Stimulated activated naive CD8-positive, alpha-beta T cell treated with anti-CD3 and anti-CD28 coated beads, Interleukin-15, amount 100 ng/mL, for 72 hours (primary cell): Measurements from ENCODE around the gene CCDC194.
A peak's percentile ranks its signal among the peaks of the same experiment; 100 is the strongest.

ENCODE experiments used
- ATAC-seq: fragments of 150-1000 bp; cut with Tn5 transposase; 2 replicates; pipeline ENCODE4 v1.10.0; 2021; ENCODE audit warnings: mild to moderate bottlenecking, moderate library complexity
- DNase-seq, 2 donors: peaks; one replicate each; pipeline ENCODE4 v3.0.0; 2021 to 2022
- H3K27ac Mint-ChIP-seq, 2 donors: one replicate each; pipeline ENCODE4 v1.8.0; 2022; ENCODE audit warnings: mild to moderate bottlenecking in 2 of 2, mixed read lengths in 2 of 2, moderate library complexity in 2 of 2
- H3K27me3 Mint-ChIP-seq: one replicate; pipeline ENCODE4 v1.8.0; 2022; ENCODE audit warnings: mixed read lengths
- H3K4me1 Mint-ChIP-seq: one replicate; pipeline ENCODE4 v1.8.0; 2022; ENCODE audit warnings: mild to moderate bottlenecking, mixed read lengths
- H3K4me3 Mint-ChIP-seq, 2 donors: one replicate each; pipeline ENCODE4 v1.8.0; 2022; ENCODE audit warnings: mild to moderate bottlenecking in 2 of 2, mixed read lengths in 2 of 2, moderate library complexity in 1 of 2
- H3K9me3 Mint-ChIP-seq, 2 donors: one replicate each; pipeline ENCODE4 v1.8.0; 2022; ENCODE audit warnings: mixed read lengths in 2 of 2

The CCDC194 gene

DNA sequence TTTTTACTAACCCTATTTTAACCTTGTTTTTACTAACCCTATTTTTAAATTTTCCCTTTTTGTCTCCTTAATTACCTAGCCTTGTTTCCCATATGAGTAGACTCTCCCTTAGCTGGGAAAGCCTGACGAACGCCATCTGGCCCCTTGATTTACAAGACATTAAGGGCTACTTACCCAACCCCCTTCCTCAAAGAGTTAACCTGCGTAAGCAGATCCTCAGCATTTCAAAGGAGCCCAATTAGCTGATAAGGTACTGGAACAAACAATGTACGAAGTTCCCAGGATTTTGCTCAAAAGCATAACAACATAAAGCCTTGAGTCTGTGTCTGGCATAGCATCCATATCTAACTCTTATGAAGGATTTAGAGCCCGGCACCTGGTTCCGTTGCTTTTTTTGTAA lies 21.1 kb upstream of the CCDC194 start:
- Mint-ChIP-seq H3K9me3 (no peaks in the 10 kb centered on the region), H3K4me1 (peaks cover 29% of the 10 kb centered on the region), H3K27me3 (no peaks in the 10 kb centered on the region), H3K27ac (peak overlapping the region in 1 of 2 donors; percentile 63), H3K4me3 (no peak overlapping the region)
- ATAC-seq = no peak
- no peak for DNase-seq

DNA sequence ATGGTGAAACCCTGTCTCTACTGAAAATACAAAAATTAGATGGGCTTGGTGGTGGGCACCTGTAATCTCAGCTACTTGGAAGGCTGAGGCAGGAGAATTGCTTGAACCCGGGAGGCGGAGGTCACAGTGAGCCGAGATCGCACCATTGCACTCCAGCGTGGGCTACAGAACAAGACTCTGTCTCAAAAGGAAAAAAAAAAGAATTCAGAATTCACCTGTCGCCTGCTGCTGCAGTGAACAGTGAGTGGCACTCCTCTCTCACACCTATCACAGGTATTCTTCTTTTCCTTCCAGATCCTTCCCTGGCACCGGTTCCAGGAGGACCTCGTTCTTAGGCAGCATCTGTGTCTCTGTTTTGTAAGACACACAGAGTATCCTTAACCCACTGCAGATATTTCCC lies 20.1 kb upstream of the CCDC194 start:
- no peak for ATAC-seq
- no peak overlapping the region for H3K27ac Mint-ChIP-seq

DNA sequence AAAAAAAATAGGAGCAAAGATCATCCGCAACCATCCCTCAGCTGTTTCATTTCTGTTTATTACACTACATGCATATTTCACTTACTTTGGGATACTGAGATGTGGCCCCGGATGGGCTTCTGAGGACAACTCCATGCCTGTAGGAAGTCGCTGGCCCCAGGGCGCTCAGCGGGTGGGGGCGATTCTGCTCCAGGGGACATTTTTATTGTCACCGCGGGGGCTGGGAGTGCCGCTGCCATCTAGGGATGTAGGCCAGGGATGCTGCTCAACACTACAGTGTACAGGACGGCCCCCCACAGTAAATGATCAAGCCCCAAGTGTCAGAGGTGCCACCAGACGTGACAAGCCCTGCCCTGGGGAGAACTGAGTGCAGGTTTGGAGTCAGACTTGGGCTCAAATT lies 17.8 kb upstream of the CCDC194 start:
- no peak overlapping the region for H3K4me3 Mint-ChIP-seq
- no peak for DNase-seq
- ATAC-seq = no peak

More for the DNA sequence above, 20.1 kb upstream of the CCDC194 start:
- no peak overlapping the region for H3K4me3 Mint-ChIP-seq
- H3K27me3 Mint-ChIP-seq = no peaks in the 10 kb centered on the region
- peaks cover 23% of the 10 kb centered on the region for H3K4me1 Mint-ChIP-seq
- no peak for DNase-seq
- no peaks in the 10 kb centered on the region for H3K9me3 Mint-ChIP-seq

DNA sequence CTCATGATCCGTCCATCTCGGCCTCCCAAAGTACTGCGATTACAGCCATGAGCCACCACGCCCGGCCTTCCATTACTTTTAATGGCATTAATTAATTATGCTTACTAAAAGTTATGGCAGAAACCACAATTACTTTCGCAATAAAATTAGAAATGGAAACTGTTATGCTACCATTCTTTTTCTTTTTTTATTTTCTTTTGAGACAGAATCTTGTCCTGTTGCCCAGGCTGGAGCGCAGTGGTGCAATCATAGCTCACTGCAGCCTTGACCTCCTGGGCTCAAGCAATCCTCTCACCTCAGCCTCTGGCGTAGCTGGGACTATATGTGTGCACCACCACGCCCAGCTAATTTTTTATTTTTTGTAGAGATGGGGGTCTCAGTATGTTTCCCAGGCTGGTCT lies 16.0 kb upstream of the CCDC194 start:
- Mint-ChIP-seq H3K9me3 (no peaks in the 10 kb centered on the region), H3K4me3 (no peak overlapping the region), H3K27ac (peak overlapping the region in 1 of 2 donors; percentile 33), H3K27me3 (no peaks in the 10 kb centered on the region), H3K4me1 (peaks cover 40% of the 10 kb centered on the region)
- no peak for DNase-seq
- no peak for ATAC-seq

More for the DNA sequence above, 17.8 kb upstream of the CCDC194 start:
- H3K27ac Mint-ChIP-seq = no peak overlapping the region
- H3K27me3 Mint-ChIP-seq = no peaks in the 10 kb centered on the region
- H3K9me3 Mint-ChIP-seq = no peaks in the 10 kb centered on the region
- H3K4me1 Mint-ChIP-seq = peaks cover 28% of the 10 kb centered on the region

DNA sequence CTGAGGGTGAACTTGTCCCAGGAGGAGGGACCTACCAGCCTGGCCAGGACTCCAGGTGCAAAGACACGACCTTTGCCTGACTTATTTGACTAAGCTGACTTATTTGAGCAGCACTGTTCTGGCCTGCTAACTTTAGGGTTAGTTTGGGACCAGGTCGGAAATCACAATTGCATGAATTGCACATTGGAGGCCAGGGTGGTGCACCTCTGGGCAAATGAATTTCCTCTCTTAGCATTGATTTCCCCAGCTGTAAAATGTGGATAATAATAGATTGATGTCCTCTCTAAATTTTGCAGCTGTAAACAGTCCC lies 12.8 kb upstream of the CCDC194 start:
- no peaks in the 10 kb centered on the region for H3K9me3 Mint-ChIP-seq
- no peak for DNase-seq
- H3K27ac Mint-ChIP-seq = peak overlapping the region; percentile 55 to 98
- H3K27me3 Mint-ChIP-seq = no peaks in the 10 kb centered on the region
- H3K4me3 Mint-ChIP-seq = peak overlapping the region; percentile 87 to 92
- ATAC-seq = no peak
- H3K4me1 Mint-ChIP-seq = peaks cover 50% of the 10 kb centered on the region

DNA sequence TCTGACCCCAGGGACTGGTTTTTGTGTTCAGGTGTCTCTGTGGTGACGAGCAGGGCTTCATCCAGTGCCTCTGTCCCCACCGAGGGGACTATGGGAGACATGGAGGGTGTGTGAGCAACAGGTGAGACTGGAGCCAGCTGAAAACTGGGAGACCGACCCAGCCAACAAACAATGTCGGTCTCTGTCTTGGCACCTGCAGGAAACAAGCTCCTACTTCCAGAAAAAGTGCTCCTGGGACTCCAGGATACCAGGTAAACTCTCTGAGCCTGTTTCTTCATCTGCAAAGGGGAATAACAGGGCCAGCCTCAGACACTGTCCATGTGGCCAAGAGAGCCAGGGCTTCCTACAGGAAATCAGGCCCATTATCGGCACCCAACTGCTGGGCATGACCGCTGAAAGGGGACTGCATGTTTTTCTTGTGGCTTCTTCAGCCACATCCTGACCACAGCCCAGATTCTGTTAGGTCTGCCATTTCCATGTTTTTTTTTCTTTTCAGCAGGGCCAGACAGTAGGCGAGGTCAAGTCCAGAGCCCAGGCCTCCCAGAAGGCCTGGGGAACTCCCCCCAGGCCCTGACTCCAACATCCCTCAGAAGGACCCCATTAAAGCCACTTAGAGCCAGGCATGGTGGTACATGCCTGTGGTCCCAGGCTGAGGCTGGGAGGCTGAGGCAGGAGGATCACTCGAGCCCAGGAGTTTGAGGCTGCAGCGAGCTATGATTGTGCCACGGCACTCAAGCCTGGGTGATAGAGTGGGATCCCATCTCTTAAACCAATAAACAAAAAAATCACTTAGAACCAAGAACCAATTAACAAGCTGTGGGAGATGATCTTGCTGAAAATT lies 12.3 kb upstream of the CCDC194 start:
- ATAC-seq (peak; percentile 62), DNase-seq (peak; percentile 33 to 79)
- no peaks in the 10 kb centered on the region for H3K9me3 Mint-ChIP-seq
- peaks cover 44% of the 10 kb centered on the region for H3K4me1 Mint-ChIP-seq
- peak overlapping the region; percentile 98 for H3K27ac Mint-ChIP-seq
- no peaks in the 10 kb centered on the region for H3K27me3 Mint-ChIP-seq
- peak overlapping the region; percentile 87 to 92 for H3K4me3 Mint-ChIP-seq

DNA sequence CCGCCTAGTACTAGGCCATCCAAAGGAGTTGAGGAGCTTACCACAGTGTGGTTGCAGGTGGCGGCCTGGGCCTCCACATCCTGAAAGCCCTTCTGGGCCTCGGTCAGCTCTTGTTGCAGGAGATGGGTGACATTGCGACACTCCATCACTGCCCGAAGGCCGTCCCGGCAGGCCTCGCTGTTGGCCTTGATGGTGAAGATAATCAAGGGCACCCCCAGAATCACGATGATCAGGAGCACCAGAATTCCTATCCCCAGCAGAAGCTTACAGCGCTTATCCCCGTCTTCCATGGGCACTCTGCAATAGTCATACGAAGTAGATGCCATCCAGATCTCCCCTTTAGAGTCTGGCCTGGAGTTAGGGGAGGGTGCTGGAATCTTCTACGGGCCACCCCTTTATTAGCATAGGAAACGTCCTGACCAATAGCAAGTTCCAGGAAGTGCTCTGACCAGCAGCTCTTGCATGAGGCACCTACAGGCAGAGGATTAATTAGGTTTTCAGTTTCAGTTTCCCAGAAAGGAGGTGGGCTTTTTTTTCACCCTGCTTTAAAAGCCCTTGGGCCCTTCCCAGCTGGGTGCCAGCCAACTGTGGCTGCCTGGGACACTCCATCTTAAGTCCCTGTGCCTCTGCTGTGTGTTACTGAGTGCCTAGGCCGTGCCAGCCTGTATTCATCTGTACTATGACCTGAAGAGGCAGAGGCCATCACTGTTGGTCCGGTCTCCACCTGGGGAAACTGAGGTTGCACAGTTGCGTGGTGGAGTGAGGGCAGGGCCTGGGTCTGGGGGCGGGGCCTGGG lies 11.5 kb upstream of the CCDC194 start, which contains the start of gene BST2:
Gene BST2, minus strand, starts transcription at position 381 of the 796 bp plus-strand sequence. Its CDS starts 55 bp downstream, at position 326.
- H3K27me3 Mint-ChIP-seq = no peaks in the 10 kb centered on the region
- peak within 1 kb of the TSS; percentile 87 to 92 for H3K4me3 Mint-ChIP-seq
- peaks cover 43% of the 10 kb centered on the region for H3K4me1 Mint-ChIP-seq
- H3K27ac Mint-ChIP-seq = peak within 1 kb of the TSS; percentile 98
- peak; percentile 51 to 77 for DNase-seq
- no peaks in the 10 kb centered on the region for H3K9me3 Mint-ChIP-seq
- ATAC-seq = peak; percentile 85

DNA sequence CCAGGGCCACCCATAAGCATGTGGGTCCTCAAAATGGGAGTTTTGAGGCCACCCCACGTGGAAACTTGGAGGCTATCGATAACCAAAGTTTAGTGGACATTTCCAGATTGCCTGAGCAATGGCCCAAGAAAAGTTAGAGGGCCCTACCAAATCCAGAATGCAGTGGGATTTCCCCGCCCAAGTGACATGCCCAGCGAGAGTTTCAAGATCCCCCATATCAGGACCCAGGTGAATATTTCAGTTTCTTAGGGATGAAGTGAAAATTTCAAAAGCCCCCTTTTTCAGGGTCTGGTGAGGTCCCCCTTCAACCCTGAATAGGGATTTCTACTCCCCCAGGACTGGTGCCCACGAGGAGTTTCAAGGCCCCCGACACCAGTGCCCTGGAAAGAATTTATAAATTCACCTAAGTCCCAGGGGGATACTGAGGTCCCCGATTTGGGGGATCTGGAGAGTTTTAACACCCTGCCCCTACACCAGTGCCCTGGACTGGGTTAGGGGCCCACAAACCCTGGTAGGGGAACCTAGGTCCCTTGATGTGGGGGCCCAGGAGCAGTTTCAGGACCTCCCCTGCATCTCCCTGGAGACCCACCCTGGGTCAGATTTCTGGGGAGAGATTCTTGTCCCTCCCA lies 10.7 kb upstream of the CCDC194 start:
- peaks cover 43% of the 10 kb centered on the region for H3K4me1 Mint-ChIP-seq
- H3K27me3 Mint-ChIP-seq = no peaks in the 10 kb centered on the region
- peak overlapping the region; percentile 98 for H3K27ac Mint-ChIP-seq
- DNase-seq (peak in 1 of 2 donors; percentile 13), ATAC-seq (no peak)
- H3K9me3 Mint-ChIP-seq = no peaks in the 10 kb centered on the region
- peak overlapping the region; percentile 87 to 92 for H3K4me3 Mint-ChIP-seq

DNA sequence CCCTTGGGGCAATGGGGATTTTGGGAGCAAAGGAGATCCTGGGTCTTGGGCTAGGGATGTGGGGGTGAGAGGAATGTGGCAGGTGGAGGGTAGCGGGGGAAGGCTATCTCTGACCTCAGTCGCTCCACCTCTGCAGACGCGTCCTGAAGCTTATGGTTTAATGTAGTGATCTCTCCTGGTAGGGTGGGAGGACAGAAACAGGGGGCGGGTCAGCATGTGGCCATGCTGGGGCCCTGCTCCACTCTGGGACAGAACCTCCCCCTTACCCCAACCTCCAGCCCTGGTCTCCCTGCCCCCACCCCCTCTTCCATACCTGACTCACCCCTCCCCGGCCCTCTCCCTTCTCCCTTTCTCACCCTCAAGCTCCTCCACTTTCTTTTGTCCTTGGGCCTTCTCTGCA lies 10.0 kb upstream of the CCDC194 start:
- ATAC-seq = no peak
- DNase-seq = no peak
- peaks cover 43% of the 10 kb centered on the region for H3K4me1 Mint-ChIP-seq
- peak overlapping the region; percentile 87 to 92 for H3K4me3 Mint-ChIP-seq
- peak overlapping the region in 1 of 2 donors; percentile 80 for H3K27ac Mint-ChIP-seq
- H3K9me3 Mint-ChIP-seq = no peaks in the 10 kb centered on the region
- no peaks in the 10 kb centered on the region for H3K27me3 Mint-ChIP-seq

DNA sequence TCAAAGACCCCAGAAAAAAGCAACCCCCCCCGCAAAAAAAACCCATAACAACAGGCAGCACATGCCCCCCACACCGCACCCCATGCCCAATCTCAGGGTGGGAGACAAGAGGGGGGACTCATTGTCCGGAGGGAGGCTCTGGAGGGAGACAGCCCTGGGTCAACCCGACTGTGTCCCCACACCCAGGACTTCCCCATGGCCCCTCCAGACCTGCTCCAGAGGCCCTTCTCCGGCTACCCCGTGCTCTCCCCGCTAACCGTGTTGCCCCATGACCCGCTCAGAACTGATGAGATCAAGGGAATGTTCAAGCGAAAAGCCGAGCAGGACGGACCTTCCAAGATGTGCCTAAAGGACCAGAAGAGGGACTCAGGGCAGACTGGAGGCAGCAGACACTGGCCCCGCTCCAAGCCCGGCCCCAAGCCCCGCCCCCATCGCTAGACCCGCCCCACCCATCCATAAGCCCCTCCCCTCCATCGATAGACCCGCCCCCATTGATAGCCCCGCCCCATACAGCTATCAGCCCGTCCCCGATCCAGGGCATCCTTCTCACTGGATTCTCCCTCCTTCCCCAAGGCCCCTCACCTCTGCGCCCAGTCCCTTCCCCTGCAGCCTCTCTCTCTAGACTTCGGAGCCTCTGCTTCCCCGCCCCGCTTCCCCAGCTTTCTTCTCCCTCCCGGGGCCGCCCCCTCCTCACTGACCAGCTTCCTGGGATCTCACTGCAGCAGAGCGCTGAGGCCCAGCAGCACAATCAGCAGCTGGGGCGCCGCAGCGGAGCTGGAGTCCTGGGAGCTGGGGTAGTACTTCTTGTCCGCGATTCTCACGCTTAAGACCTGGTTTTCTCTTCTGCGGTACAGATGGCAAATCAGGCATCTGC lies 9.2 kb upstream of the CCDC194 start:
- peaks cover 43% of the 10 kb centered on the region for H3K4me1 Mint-ChIP-seq
- peak; percentile 44 to 47 for DNase-seq
- H3K9me3 Mint-ChIP-seq = no peaks in the 10 kb centered on the region
- peak; percentile 4 for ATAC-seq
- peak overlapping the region; percentile 87 to 92 for H3K4me3 Mint-ChIP-seq
- no peaks in the 10 kb centered on the region for H3K27me3 Mint-ChIP-seq
- H3K27ac Mint-ChIP-seq = peak overlapping the region in 1 of 2 donors; percentile 80

DNA sequence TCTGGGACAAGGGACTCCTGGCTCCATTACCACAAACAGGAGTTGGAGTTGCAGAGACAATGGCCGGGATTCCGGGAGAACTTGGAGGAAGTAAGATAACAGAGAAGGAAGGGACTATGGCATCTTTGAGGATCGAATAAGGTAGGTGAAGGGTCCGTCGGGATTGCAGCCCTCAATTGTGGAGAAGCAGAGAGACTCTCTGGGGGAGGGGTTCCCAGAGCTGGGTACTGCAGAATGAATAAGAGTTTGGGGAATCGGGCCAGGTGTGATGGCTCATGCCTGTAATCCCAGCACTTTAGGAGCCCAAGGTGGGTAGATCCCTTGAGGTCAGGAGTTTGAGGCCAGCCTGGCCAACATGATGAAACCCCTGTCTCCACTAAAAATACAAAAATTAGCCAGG lies 7.6 kb upstream of the CCDC194 start:
- DNase-seq (no peak), ATAC-seq (no peak)
- no peaks in the 10 kb centered on the region for H3K27me3 Mint-ChIP-seq
- peaks cover 31% of the 10 kb centered on the region for H3K4me1 Mint-ChIP-seq
- H3K4me3 Mint-ChIP-seq = no peak overlapping the region
- no peaks in the 10 kb centered on the region for H3K9me3 Mint-ChIP-seq
- H3K27ac Mint-ChIP-seq = no peak overlapping the region

DNA sequence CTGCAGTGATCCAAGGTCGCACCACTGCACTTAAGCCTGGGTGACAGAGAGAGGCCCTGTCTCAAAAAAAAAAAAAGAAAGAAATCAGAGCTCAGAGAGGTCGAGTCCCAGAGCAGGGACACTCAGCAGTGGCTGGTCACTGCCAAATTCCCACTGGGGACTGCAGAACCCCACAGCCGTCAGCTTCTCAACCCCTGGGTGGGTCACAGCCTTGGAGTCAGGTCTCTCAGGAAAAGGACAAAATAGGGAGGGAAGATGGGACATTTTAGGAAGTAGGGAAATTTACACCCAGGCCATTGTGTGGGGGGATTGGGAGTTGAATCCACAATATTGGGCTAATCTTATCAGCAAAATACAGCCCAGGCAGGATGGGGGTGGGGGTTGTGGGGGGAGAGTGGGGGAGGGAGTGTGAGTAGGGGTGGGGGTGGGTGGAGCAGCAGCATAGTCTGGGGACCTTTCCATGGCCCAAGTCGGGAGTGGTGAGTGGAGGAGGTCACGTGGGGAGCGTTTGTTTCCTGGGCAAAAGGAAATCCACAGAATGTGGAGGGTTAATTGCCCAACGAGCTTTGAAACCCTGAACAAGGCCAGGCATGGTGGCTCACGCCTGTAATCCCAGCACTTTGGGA lies 5.0 kb upstream of the CCDC194 start:
- Mint-ChIP-seq H3K4me1 (peaks cover 23% of the 10 kb centered on the region), H3K4me3 (no peak overlapping the region), H3K9me3 (no peaks in the 10 kb centered on the region), H3K27me3 (no peaks in the 10 kb centered on the region), H3K27ac (no peak overlapping the region)
- ATAC-seq = no peak
- no peak for DNase-seq

DNA sequence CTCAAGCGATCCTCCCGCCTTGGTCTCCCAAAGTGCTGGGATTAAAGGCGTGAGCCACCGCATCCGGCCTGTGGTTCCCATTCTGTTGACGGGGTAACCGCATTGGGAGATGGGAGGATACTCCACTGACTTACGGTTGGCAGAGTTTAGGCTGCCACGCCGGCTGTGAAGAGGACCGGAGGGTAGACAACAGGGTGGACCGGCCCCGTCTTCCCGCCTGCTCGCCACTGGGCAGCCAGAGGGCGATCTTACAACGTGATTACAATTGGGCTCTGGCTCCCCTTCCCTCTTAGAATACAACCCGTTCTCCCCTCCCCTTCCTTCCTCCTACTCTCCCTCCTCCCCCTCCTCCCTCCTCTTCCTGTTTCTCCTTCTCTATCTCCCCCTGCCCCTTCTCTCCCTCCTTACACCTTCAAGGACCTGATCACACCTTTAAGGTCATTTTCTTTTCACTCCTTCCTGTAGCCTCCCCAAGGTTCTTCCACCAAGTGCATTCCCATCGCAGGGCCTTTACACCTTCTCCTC lies 957 bp upstream of the CCDC194 start:
- DNase-seq (peak; percentile 37 to 62), ATAC-seq (no peak)
- Mint-ChIP-seq H3K27me3 (peaks cover 7% of the 10 kb centered on the region), H3K4me1 (peaks cover 27% of the 10 kb centered on the region), H3K4me3 (peak overlapping the region; percentile 4 to 65), H3K27ac (peak overlapping the region; percentile 6 to 42), H3K9me3 (no peaks in the 10 kb centered on the region)

DNA sequence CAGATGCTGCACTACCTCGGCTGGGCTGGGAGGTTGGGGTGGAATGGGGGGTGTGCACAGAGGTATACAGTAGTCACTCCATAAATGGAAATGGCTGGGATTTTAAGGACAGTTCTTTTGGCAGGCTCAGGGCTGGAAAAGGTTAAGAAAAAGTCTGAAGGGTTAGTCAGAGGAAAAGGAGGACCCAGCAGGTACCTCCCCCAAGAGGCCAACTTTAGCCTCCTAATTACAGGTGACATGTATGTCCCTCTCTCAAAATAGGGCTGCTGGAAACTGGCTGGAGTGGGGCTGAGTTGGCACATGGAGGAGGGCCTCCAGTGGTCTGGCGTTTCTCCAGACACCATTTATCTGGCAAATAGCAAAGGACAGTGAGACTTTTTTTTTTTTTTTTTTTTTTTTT lies 994 bp downstream of the CCDC194 start:
- H3K4me1 Mint-ChIP-seq = peaks cover 27% of the 10 kb centered on the region

More for the DNA sequence above, 994 bp downstream of the CCDC194 start:
- DNase-seq (no peak), ATAC-seq (no peak)
- no peak overlapping the region for H3K27ac Mint-ChIP-seq
- H3K9me3 Mint-ChIP-seq = no peaks in the 10 kb centered on the region
- no peak overlapping the region for H3K4me3 Mint-ChIP-seq
- peaks cover 23% of the 10 kb centered on the region for H3K27me3 Mint-ChIP-seq
